Spleen (tissue), 11 donors: ENCODE data around the gene KHK. TPM values are rescaled to one million over a fixed set of nuclear protein-coding genes. Genes with fewer than 3 reads are reported as not detected.

Experiments
- DNase-seq: peaks from one replicate; pipeline ENCODE4 v3.0.0-alpha.2; 2020
- H3K27ac ChIP-seq, 8 donors: fragments of 200-600 bp; sonication (generic) in 7 of 8; 1 replicate in 4 of 8; 2 replicates in 4 of 8; pipeline versions ENCODE4 v1.5.0 to v1.8.0; 2016 to 2021; ENCODE audit warnings: inconsistent platforms in 4 of 8, mild to moderate bottlenecking in 4 of 8, moderate library complexity in 1 of 8
- H3K27me3 ChIP-seq, 7 donors: fragments of 200-600 bp; sonication (generic) in 6 of 7; replicated peaks in 1 of 7; 1 replicate in 4 of 7; 2 replicates in 3 of 7; pipeline versions ENCODE4 v1.5.0 to v1.8.0; 2016 to 2021; ENCODE audit warnings: inconsistent platforms in 3 of 7, mild to moderate bottlenecking in 1 of 7
- H3K36me3 ChIP-seq, 6 donors: fragments of 200-600 bp; sonication (generic) in 5 of 6; 1 replicate in 4 of 6; 2 replicates in 2 of 6; pipeline versions ENCODE4 v1.5.0 to v1.8.0; 2016 to 2021; ENCODE audit warnings: inconsistent platforms in 2 of 6
- H3K4me1 ChIP-seq, 6 donors: fragments of 200-600 bp; sonication (generic) in 5 of 6; 1 replicate in 3 of 6; 2 replicates in 3 of 6; pipeline versions ENCODE4 v1.5.0 to v1.8.0; 2016 to 2021; ENCODE audit warnings: inconsistent platforms in 3 of 6
- H3K4me3 ChIP-seq, 8 donors: fragments of 200-600 bp; sonication (generic) in 7 of 8; 1 replicate in 4 of 8; 2 replicates in 4 of 8; pipeline versions ENCODE4 v1.5.0 to v1.8.0; 2016 to 2021; ENCODE audit warnings: inconsistent platforms in 4 of 8, mild to moderate bottlenecking in 4 of 8, moderate library complexity in 2 of 8
- H3K9me3 ChIP-seq, 8 donors: fragments of 200-600 bp; sonication (generic) in 7 of 8; 1 replicate in 4 of 8; 2 replicates in 4 of 8; pipeline versions ENCODE4 v1.5.0 to v1.8.0; 2016 to 2021; ENCODE audit warnings: inconsistent platforms in 4 of 8
- CTCF ChIP-seq, 11 experiments: fragments of 200-600 bp in 7 of 11; fragments of 450-650 bp in 4 of 11; sonication (generic) in 4 of 11; IDR thresholded peaks in 8 of 11; conservative IDR thresholded peaks in 3 of 11; 1 replicate in 7 of 11; 2 replicates in 4 of 11; pipeline versions ENCODE4 v1.4.0 to v1.8.0; 2016 to 2021; ENCODE audit warnings: antibody characterized with exemption in 11 of 11, inconsistent platforms in 4 of 11, mild to moderate bottlenecking in 1 of 11
- POLR2A ChIP-seq, 3 donors: fragments of 450-650 bp; IDR thresholded peaks; one replicate each; pipeline ENCODE4 v1.5.1; 2017; ENCODE audit warnings: antibody characterized with exemption in 3 of 3, mild to moderate bottlenecking in 1 of 3
- POLR2AphosphoS5 ChIP-seq, 3 donors: sonication (generic); formaldehyde crosslinking; IDR thresholded peaks; one replicate each; pipeline ENCODE4 v1.5.1; 2017; ENCODE audit warnings: antibody characterized with exemption in 3 of 3
- WGBS, 5 donors: extraction: QIAGEN DNeasy Blood & Tissue Kit in 3 of 5; methylation state at CpG; one replicate each; pipeline versions ENCODE4 v1.1.5 to v1.1.7; 2013 to 2018; 5-methylcytosine and 5-hydroxymethylcytosine counted together
- intact Hi-C: fragments of 100-400 bp; cut with DNase I; formaldehyde crosslinking; loops from one replicate; pipeline ENCODE4 v1.15.0; 2023; ENCODE audit warnings: low total_unique reads
- polyA plus RNA-seq, 3 donors: library from polyadenylated mRNA; stranded (reverse); fragments of 200-250 nt; gene quantifications; one replicate each; pipeline ENCODE4 v1.2.1, GENCODE V29; 2013
- total RNA-seq, 7 donors: library from RNA; depleted of rRNA in 3 of 7; stranded (reverse); fragments of >200 nt in 3 of 7; fragmentation: NEBNext Ultra II Directional in 4 of 7; extraction: Animal tissue kit (Norgen Biotek cat#: 25700) in 4 of 7; gene quantifications; one replicate each; pipeline versions ENCODE4 v1.1.0 to v1.2.1, GENCODE V29; 2016 to 2021
- donor health status: healthy with polysubstance abuse.
- donor health status: DM: no; HTN: no; CAD: no; lungs with moderate emphysema.
- donor health status: DM: no; HTN: no; CAD: no.
- donor health status: Bipolar disorder and iron deficiency.
- donor health status: healthy.
- donor health status: DM: no; HTN: no; CAD: no.
- donor health status: DM: yes; HTN: yes; CAD: no.

KHK gene
- total and polyA plus RNA-seq, 10 donors: 3.3 to 8.3 (median 4.0) TPM

- H3K27ac ChIP-seq: peak overlapping the region in 7 of 8 donors; percentile 62 to 97 (median 85)
- intact Hi-C loops: no loop called here
- H3K4me3 ChIP-seq: peak overlapping the region; percentile 28 to 65 (median 42)
- peaks cover 0 to 23% (median 0%) of the 10 kb centered on the region in 6 donors for H3K36me3 ChIP-seq
- peak; percentile 77 for DNase-seq
- TF ChIP-seq POLR2AphosphoS5 (IDR thresholded peaks at IDR 0.05) (no peak), CTCF (IDR thresholded peaks at IDR 0.05 in 8 of 11, conservative IDR thresholded peaks at IDR 0.05 in 3 of 11) (no peak), POLR2A (IDR thresholded peaks at IDR 0.05) (no peak)
- no peaks in the 10 kb centered on the region for H3K27me3 ChIP-seq
- H3K4me1 ChIP-seq: peaks cover 21 to 99% (median 52%) of the 10 kb centered on the region in 6 donors
- H3K9me3 ChIP-seq: no peaks in the 10 kb centered on the region
- 68 to 81% (median 76%) methylated on average over 6 to 7 of the region's 7 CpGs for WGBS, 5 donors
These were observed 6.5 kb upstream of the KHK start for GRCh38 chr2:27080140-27080469.

GRCh38 chr2:27080603-27080936 is 6.0 kb upstream of the KHK start:
- Histone ChIP-seq H3K9me3 (no peaks in the 10 kb centered on the region), H3K4me1 (peaks cover 21 to 99% (median 52%) of the 10 kb centered on the region in 6 donors), H3K36me3 (peaks cover 0 to 23% (median 0%) of the 10 kb centered on the region in 6 donors), H3K4me3 (peak overlapping the region; percentile 28 to 65 (median 42)), H3K27me3 (no peaks in the 10 kb centered on the region), H3K27ac (peak overlapping the region; percentile 27 to 97 (median 84))
- DNase-seq: peak; percentile 85
- 85 to 94% (median 88%) methylated on average over 7 to 14 of the region's 14 CpGs for WGBS, 5 donors
- TF ChIP-seq POLR2AphosphoS5 (IDR thresholded peaks at IDR 0.05) (no peak), CTCF (IDR thresholded peaks at IDR 0.05 in 8 of 11, conservative IDR thresholded peaks at IDR 0.05 in 3 of 11) (no peak), POLR2A (IDR thresholded peaks at IDR 0.05) (no peak)
- intact Hi-C loops: no loop called here

DNA sequence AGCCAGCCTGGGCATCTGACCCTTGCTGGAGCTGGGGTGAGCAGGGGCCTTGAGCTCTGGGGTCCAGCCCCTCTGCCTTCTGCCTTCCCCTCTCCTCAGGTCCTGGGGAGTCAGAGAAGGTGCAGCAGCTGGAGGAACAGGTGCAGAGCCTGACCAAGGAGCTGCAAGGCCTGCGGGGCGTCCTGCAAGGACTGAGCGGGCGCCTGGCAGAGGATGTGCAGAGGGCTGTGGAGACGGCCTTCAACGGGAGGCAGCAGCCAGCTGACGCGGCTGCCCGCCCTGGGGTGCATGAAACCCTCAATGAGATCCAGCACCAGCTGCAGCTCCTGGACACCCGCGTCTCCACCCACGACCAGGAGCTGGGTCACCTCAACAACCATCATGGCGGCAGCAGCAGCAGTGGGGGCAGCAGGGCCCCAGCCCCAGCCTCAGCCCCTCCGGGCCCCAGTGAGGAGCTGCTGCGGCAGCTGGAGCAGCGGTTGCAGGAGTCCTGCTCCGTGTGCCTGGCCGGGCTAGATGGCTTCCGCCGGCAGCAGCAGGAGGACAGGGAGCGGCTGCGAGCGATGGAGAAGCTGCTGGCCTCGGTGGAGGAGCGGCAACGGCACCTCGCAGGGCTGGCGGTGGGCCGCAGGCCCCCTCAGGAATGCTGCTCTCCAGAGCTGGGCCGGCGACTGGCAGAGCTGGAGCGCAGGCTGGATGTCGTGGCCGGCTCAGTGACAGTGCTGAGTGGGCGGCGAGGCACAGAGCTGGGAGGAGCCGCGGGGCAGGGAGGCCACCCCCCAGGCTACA is 4.4 kb upstream of the KHK start:
- Histone ChIP-seq H3K27ac (peak overlapping the region in 7 of 8 donors; percentile 81 to 97 (median 85)), H3K4me3 (peak overlapping the region in 4 of 8 donors; percentile 41 to 65 (median 49)), H3K9me3 (no peaks in the 10 kb centered on the region), H3K4me1 (peaks cover 22 to 98% (median 53%) of the 10 kb centered on the region in 6 donors), H3K27me3 (no peaks in the 10 kb centered on the region), H3K36me3 (peaks cover 0 to 23% (median 0%) of the 10 kb centered on the region in 6 donors)
- WGBS, 5 donors: 81 to 97% (median 91%) methylated on average over 21 to 38 of the region's 38 CpGs
- peak; percentile 86 for DNase-seq
- TF ChIP-seq POLR2A (IDR thresholded peaks at IDR 0.05) (no peak), POLR2AphosphoS5 (IDR thresholded peaks at IDR 0.05) (peak in 1 of 3 donors; percentile 59)
- intact Hi-C loops: no loop called here

DNA sequence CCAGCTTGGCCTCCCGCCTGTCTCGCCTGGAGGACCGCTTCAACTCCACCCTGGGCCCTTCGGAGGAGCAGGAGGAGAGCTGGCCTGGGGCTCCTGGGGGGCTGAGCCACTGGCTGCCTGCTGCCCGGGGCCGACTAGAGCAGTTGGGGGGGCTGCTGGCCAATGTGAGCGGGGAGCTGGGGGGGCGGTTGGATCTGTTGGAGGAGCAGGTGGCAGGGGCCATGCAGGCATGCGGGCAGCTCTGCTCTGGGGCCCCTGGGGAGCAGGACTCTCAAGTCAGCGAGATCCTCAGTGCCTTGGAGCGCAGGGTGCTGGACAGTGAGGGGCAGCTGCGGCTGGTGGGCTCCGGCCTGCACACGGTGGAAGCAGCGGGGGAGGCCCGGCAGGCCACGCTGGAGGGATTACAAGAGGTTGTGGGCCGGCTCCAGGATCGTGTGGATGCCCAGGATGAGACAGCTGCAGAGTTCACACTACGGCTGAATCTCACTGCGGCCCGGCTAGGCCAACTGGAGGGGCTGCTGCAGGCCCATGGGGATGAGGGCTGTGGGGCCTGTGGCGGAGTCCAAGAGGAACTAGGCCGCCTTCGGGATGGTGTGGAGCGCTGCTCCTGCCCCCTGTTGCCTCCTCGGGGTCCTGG is 3.7 kb upstream of the KHK start:
- H3K27ac ChIP-seq: peak overlapping the region in 3 of 8 donors; percentile 85 to 97 (median 93)
- DNase-seq: peak; percentile 80
- intact Hi-C loops: no loop called here
- H3K9me3 ChIP-seq: no peaks in the 10 kb centered on the region
- peaks cover 23 to 97% (median 57%) of the 10 kb centered on the region in 6 donors for H3K4me1 ChIP-seq
- peak overlapping the region in 2 of 8 donors; percentile 53 to 65 for H3K4me3 ChIP-seq
- TF ChIP-seq POLR2A (IDR thresholded peaks at IDR 0.05) (no peak), CTCF (IDR thresholded peaks at IDR 0.05 in 8 of 11, conservative IDR thresholded peaks at IDR 0.05 in 3 of 11) (no peak), POLR2AphosphoS5 (IDR thresholded peaks at IDR 0.05) (no peak)
- H3K36me3 ChIP-seq: peaks cover 0 to 23% (median 0%) of the 10 kb centered on the region in 6 donors
- H3K27me3 ChIP-seq: no peaks in the 10 kb centered on the region
- WGBS, 5 donors: 83 to 91% (median 90%) methylated on average over 16 to 27 of the region's 27 CpGs
